ENCODE data around the gene SNX1. TPM values are rescaled to one million over a fixed set of nuclear protein-coding genes. Genes with fewer than 3 reads are reported as not detected.

The SNX1 gene
- polyA plus RNA-seq, 2 of the 4 experiments (the other 2 are of a cell fraction): 86.7 to 89.4 TPM

GRCh38 chr15:64099379-64099778 is 3.6 kb downstream of the SNX1 start:
- WGBS (ENCODE audit: missing lambda C conversion rate): 91% methylated on average over 2 of the region's 2 CpGs
- ChIA-PET POLR2A (interaction anchor here (0.6 kb wide), 1 partner anchor 63 kb away, joined by 7 read pairs; the partner anchor contains the start of gene PPIB), CTCF (interaction anchor here (0.8 to 4.2 kb wide), 4 partner anchors 12 to 489 kb away, joined by 3 to 24 read pairs (median 12); no protein-coding TSS in a partner anchor)
- Histone ChIP-seq H3K4me2 (no peak overlapping the region), H3K4me3 (no peak overlapping the region), H3K4me1 (peaks cover 35% of the 10 kb centered on the region), H3K27ac (no peak overlapping the region), H3K9me3 (no peaks in the 10 kb centered on the region)
- FAIRE-seq (no peak), DNase-seq (ENCODE audit: low read depth in 1 of 2, low spot score in 1 of 2) (no peak), ATAC-seq (no peak)
- no peak for TF ChIP-seq HOXB13 (CRISPR knock-in tag; IDR thresholded peaks at IDR 0.05; ENCODE audit: low read depth)
- TF ChIP-seq JUNB (IDR thresholded peaks at IDR 0.05): no peak

- DNase-seq (ENCODE audit: low read depth in 1 of 2, low spot score in 1 of 2): no peak
- Histone ChIP-seq H3K4me3 (no peak overlapping the region), H3K9me3 (no peaks in the 10 kb centered on the region), H3K4me1 (peaks cover 24% of the 10 kb centered on the region; the same call in 2 of the 3 replicates), H3K4me2 (no peak overlapping the region; the same call in 2 of the 3 replicates), H3K27ac (no peak overlapping the region)
- WGBS (ENCODE audit: missing lambda C conversion rate): 97% methylated on average over 2 of the region's 2 CpGs
- no peak for ATAC-seq
- ChIA-PET POLR2A (no interaction called here), CTCF (interaction anchor here (4.2 kb wide), 1 partner anchor 10 kb away, joined by 21 read pairs; no protein-coding TSS in a partner anchor)
- TF ChIP-seq FOSL2 (IDR thresholded peaks at IDR 0.05): no peak
- TF ChIP-seq FOSL2 (CRISPR knock-in tag; IDR thresholded peaks at IDR 0.05): no peak
- TF ChIP-seq EHF (CRISPR knock-in tag; IDR thresholded peaks at IDR 0.05): no peak
- no peak for TF ChIP-seq FOSB (CRISPR knock-in tag; IDR thresholded peaks at IDR 0.05)
- TF ChIP-seq CBX8 (IDR thresholded peaks at IDR 0.05): no peak
- no peak for TF ChIP-seq CHD2 (IDR thresholded peaks at IDR 0.05; ENCODE audit: low read length, partially characterized antibody)
- TF ChIP-seq MAFK (IDR thresholded peaks at IDR 0.05; ENCODE audit: partially characterized antibody): no peak
- no peak for TF ChIP-seq SMC3 (IDR thresholded peaks at IDR 0.05)
- TF ChIP-seq KDM5A (IDR thresholded peaks at IDR 0.05): no peak
- TF ChIP-seq CTCF (IDR thresholded peaks at IDR 0.05): no peak
- TF ChIP-seq USF2 (IDR thresholded peaks at IDR 0.05): no peak
- TF ChIP-seq RCOR1 (IDR thresholded peaks at IDR 0.05; ENCODE audit: low read depth, low read length): no peak
- TF ChIP-seq HDAC2 (IDR thresholded peaks at IDR 0.05): no peak
- TF ChIP-seq RFX5 (IDR thresholded peaks at IDR 0.05): no peak
- TF ChIP-seq, protein P1, sequence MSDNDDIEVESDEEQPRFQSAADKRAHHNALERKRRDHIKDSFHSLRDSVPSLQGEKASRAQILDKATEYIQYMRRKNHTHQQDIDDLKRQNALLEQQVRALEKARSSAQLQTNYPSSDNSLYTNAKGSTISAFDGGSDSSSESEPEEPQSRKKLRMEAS (IDR thresholded peaks at IDR 0.05): no peak
- TF ChIP-seq CHD4 (IDR thresholded peaks at IDR 0.05; ENCODE audit: borderline replicate concordance): no peak
- no peak for TF ChIP-seq HOXA7 (CRISPR knock-in tag; IDR thresholded peaks at IDR 0.05)
- no peak for FAIRE-seq
Observed at GRCh38 chr15:64100958-64101357, 5.2 kb downstream of the SNX1 start.

DNA sequence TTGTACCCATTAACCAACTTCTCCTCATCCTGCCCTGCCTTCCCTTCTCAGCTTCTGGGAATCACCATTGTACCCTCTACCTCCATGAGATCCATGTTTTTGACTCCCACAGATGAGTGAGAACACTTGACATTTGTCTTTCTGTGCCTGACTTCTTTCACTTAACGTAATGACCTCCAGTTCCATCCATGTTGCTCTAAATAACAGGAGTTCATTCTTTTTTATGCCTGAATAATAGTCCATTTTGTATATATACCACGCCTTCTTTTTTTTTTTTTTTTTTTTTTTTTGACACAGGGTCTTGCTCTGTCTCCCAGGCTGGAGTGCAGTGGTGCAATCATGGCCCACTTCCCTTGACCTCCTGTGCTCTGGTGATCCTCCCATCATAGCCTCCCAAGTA is 6.7 kb downstream of the SNX1 start:
- Histone ChIP-seq H3K9me3 (no peaks in the 10 kb centered on the region), H3K4me3 (no peak overlapping the region), H3K27ac (no peak overlapping the region), H3K4me1 (peaks cover 18% of the 10 kb centered on the region; the same call in 2 of the 3 replicates), H3K4me2 (no peak overlapping the region)
- ChIA-PET POLR2A (no interaction called here), CTCF (interaction anchor here (1.3 kb wide), 1 partner anchor 35 kb away, joined by 3 read pairs; no protein-coding TSS in a partner anchor)
- FAIRE-seq: no peak
- TF ChIP-seq ZFP36 (IDR thresholded peaks at IDR 0.05; ENCODE audit: borderline replicate concordance, partially characterized antibody) (no peak), RNF2 (IDR thresholded peaks at IDR 0.05; ENCODE audit: borderline replicate concordance, low read depth) (no peak), BHLHE40 (IDR thresholded peaks at IDR 0.05; ENCODE audit: low read depth, low read length) (no peak), GATA3 (IDR thresholded peaks at IDR 0.05; ENCODE audit: borderline replicate concordance) (no peak)
- TF ChIP-seq, protein P1 (IDR thresholded peaks at IDR 0.05): no peak
- 98% methylated on average over 2 of the region's 2 CpGs for WGBS (ENCODE audit: missing lambda C conversion rate)
- ATAC-seq: no peak
- no peak for DNase-seq (ENCODE audit: low read depth in 1 of 2, low spot score in 1 of 2)

Data from A549 (cell line).